AG08395 (cell line): ENCODE measurements around the gene ANO3.
"Not testable (repeated sequence)": the region's sequence is repeated elsewhere in the genome, so short reads cannot be mapped to it uniquely, and the experiment has no call there.

Experiments
- DNase-seq: peaks from one replicate; pipeline ENCODE4 v3.0.0; 2012; ENCODE audit warnings: mixed read lengths, low spot score

ANO3 gene

GRCh38 chr11:26626346-26626745, 294.4 kb downstream of the ANO3 start:
- DNase-seq = peak; percentile 3

DNA sequence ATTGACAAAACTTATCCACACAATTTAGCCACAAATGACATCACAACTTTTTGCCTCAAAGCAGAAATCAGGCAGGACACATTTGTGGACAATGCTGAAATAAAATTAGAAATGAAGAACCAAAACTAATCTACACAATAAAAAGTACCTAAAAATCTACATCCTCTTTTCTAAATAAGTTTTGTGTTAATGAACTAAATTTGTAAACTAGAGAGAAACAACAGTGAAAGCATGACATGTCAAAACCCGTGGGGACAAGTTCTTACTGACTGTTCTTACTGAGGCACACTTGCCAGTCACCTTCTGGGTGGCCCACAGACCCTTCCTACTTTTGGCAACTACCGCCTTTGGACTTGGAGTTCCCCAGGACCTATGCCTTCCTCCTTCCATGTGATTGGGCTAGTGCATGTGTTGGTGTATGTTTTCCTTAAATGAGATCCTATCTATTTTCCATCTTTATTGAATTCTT, 300.8 kb downstream of the ANO3 start:
- DNase-seq = no peak

DNA sequence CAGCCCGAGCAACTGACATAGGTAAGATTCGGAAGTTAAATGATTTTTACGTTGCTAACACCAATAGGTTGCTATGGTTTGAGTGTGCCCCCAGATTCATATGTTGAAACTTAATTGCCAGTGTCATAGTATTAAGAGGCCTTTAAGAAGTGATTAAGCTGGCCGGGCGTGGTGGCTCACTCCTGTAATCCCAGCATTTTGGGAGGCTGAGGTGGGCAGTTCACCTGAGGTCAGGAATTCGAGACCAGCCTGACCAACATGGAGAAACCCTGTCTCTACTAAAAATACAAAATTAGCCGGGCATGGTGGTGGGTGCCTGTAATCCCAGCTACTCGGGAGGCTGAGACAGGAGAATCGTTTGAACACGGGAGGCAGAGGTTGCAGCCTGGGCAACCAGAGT, 311.4 kb downstream of the ANO3 start:
- DNase-seq = not testable (repeated sequence)

DNA sequence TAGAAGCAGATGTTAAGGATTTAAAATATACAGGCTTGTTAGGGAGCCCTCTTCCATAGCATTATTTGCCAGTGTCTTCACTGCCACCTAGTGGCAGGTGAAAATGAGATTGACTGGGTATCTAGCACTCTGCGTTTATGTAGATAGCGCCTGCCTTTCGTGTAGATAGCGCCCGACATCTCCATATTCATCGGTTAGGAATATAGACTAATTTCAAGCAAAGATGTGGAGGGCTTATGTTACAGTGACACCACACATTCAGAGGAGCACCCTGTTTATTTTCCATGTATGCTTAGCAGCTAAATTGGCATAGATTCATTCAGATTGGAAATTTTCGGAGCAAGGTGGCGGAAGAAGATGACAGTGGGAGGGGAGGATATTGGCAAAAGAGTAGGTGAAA, 318.0 kb downstream of the ANO3 start:
- DNase-seq = peak; percentile 76

- no peak for DNase-seq
Measured at GRCh38 chr11:26651916-26652315, 320.0 kb downstream of the ANO3 start.

- no peak for DNase-seq
Measured at GRCh38 chr11:26655287-26655686, 323.4 kb downstream of the ANO3 start.

- DNase-seq = no peak
Measured at GRCh38 chr11:26662916-26663315, 331.0 kb downstream of the ANO3 start.

GRCh38 chr11:26665036-26665435, 333.1 kb downstream of the ANO3 start:
- DNase-seq = no peak

DNA sequence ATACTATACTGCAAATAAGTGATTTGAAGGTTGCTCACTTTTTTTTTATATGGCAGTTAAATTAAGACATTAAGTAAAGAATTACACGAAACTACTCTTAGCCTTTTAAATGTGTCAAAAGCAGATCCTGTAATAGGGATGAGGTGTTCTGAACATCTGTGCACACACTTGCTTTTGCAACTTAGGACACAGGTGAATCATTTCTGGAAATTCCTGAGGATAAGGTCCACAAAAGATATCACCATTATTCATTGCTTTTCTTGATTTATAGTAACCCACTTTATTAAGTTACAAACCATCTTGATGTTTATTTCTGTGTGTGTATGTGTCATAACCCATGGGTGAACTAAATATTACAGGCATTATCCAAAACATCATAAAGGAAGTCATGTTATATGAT, 334.0 kb downstream of the ANO3 start:
- DNase-seq = no peak

DNA sequence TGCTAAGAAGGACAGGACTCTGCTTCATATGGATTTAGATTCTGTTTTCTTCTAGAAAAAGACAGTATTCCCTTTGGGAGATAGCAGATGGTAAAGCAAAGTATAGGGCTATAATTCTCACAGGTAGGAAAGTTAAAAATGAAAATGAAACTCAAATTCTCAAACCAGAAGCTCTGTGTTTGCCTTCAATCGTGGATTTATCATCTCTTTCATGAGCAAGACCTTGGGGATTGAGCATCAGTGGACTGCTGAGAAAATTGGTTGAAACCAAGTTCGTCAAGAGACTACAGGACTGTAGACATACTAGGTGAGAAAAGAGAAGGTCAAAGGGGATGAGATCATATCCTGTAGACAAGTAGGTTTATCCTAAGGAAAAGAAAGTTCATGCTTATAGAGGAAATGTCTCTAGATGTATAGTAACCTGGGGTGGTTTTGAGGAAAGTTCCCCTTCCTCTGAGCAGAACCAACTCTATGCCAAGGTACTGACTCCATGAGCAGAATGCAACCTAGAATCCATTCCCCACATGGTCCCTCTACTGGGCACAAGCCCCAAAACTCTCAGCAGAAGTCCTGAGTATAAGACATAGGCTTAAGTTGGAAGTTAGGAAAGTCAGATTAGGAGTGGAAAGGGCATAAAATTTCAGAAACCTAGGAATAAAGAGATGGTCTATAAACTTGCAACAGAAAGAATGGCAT, 343.5 kb downstream of the ANO3 start:
- DNase-seq = no peak

DNA sequence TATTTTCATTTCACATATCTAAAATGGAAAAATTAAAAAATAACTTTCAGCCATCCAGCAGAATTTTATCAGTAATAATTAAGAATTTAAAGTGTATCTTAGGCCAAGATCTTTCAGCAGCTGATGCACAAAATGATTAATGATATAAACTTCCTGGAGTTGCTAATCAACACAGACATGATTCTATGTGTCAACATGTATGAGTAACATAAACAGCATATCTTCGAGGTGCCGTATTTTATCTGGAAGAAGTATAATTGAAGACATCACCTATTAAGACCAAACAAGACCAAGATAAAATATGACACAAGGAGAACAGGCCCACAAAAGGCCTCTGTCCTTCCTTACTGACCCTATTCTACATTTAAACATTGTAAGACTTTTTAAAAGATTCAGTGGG, 344.7 kb downstream of the ANO3 start:
- DNase-seq = no peak

DNA sequence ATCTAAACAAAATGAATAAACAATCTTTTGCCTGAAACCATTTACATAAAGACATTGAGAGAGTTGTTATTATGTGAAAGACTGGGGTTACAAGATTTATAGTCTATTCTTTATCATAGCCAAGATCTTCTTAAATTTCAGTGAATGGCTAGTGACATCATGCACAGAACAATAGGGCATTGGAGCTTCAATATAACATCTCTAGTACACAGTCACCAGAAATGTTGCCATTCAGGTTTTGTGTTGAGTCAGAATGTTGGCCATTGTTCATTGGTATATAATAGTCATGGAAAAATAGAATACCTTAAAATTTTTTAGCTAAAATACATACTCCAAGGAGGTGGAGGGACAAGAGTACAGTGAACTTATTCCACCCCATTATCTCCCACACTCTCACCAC, 345.6 kb downstream of the ANO3 start:
- DNase-seq = no peak

- DNase-seq = no peak
Measured at GRCh38 chr11:26687351-26687750, 355.4 kb downstream of the ANO3 start.

DNA sequence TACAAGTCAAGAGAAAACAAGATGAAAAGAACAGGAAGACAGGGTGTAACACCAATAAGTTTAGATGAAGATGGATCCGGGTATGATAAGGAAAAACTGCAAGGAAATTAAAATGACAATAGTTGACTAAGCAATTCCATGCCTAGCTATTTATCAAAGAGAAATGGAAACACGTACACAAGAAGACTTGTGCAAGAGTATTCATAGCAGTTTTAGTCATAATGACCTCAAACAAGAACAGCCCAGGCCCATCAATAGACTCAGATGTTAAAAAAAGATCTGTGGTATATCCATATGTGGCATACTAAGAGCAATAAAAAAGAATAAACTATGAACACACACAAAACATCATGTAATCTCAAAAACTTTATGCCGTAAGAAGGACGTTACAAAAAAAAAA, 356.8 kb downstream of the ANO3 start:
- DNase-seq = no peak

DNA sequence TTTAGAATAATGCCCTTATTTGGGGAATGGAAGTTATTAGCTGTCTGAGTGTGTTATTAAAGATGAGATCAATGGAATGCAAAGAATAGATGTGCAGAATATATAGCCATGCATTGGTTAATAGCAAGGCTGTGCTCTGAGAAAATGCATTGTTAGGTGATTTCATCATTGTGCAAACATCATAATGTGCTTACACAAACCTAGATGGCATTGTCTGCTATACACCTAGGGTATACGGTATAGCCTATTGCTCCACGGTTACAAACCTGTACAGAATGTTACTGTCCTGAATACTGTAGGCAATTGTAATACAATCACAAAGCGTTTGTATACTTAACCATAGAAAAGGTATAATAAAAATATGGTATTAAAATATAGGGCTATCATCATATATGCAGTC, 364.4 kb downstream of the ANO3 start:
- DNase-seq = no peak

DNA sequence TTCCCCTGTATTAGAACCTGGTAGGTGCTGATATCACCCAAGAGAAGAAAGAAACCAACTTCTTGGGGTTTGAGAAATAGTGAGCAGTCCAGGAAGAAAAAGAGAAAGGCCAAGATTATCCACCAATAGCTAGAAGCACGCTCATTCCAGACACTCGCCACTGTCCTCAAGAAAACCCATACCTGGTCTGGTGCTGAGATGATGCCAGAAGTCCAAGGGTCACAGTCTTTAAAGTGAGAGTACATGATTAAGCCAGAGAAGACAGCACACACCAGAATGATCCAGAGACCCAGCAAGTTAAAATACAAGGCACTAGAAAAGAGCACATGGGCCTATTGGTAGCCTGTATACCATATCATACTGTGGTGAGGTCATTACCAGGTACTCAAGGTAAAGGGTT, 366.3 kb downstream of the ANO3 start:
- DNase-seq = no peak

DNA sequence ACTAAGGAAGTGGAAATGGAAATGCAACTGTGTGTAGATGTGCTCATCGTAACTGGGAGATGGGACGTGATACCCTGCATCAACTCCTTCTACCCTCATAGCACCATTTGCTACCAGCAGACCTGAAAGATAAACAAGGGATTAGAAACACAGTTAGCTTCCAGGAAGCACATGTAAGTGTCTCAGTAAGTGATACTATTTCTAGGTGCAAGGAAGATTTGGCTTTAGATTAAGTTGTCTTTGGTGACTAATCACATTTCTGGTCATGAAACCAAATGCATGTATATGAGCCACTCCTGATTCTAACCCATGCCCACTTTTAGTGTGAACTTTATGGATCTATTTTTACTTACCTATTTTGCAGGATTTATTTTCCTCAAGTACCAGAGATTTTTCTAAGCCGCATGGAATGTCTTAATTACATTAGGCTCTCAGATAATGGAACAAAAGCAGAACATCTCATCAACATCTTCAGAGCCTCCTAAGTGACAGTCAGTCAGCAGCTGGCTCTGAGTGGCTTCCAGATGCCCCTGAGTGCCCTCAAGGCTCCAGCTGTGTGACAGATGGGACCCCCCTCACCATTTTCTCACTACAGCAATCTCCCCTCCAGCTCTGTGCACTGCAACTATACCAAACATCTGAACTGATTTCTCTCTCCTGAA, 368.8 kb downstream of the ANO3 start:
- DNase-seq = no peak

GRCh38 chr11:26702406-26702805, 370.5 kb downstream of the ANO3 start:
- DNase-seq = no peak

DNA sequence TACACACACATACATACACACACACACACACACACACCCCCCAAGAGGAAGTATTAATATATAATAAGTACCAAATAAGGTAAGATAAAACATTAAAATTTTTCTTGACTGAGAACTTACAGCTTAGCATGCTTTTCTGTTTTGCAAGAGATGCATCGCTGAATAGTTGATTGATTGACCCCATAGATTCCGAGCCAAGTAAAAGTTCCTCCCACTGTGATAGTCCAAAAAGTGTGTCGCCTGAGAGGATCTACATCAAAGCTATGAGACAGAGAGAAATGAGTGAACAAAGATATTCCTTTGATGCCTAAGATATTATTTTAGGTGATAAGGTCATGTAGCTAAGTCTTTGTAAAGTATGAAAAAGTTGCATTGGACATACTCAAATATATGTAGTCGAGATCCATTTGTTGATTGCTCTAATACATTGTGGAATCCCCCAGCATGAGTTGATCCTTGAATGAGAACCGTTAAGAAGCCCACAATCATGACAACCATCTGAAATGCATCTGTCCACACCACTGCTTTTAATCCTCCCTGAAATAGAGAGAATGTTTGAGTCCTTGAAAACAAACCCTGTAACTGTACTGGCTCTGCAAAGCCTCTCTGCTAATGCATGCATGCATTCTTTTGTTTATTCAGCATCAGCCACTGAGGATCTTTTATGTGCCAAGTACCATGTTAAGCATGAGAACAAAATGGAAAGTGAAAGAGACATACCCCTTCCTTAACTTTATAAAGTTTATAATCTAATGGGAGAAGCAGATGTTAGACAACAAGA, 371.7 kb downstream of the ANO3 start:
- DNase-seq = no peak

GRCh38 chr11:26704249-26704648, 372.3 kb downstream of the ANO3 start:
- DNase-seq = no peak

- no peak for DNase-seq
Measured at GRCh38 chr11:26706181-26706580, 374.3 kb downstream of the ANO3 start.

DNA sequence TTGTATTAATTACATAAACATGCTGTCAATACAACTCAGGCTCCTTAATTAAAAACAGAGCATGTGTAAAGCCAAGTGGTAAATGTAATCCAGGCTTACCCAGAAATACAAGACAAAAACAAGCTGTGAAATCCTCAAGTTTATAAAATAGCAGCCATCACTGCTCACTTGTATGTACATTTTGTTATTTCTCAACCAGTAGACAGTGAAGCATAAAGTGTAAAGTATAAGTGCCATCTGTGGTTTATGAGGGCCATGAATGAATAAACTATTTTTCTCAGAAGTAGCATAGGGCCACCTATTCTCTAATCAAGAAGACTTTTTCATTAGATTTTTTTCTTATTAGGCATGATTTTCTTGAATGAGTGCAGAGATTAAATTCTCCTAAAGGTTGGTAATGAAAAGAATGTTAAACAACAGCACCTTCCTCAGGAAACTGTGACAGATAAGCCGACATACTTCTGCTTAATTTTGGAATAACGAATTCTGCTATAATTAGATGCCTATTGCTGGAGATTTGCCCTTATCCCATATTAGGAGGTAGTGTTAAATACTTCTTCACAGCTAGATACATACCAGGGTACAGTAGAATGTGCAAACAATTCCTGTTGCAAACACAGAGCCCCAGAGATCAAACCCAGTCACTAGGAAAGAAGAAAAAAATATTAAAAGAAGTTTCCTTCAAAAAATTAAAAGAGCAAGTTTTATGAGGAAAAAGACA, 377.0 kb downstream of the ANO3 start:
- no peak for DNase-seq
